HEK293 (cell line): ENCODE measurements around the gene SLC26A11.

Experiments used
- ZBTB20 ChIP-seq: fragments of 450-650 bp; formaldehyde crosslinking; IDR thresholded peaks from 2 replicates; pipeline ENCODE4 v1.5.1; 2016; ENCODE audit warnings: missing biosample characterization, missing genetic modification characterization
- ZFP3 ChIP-seq: fragments of 450-650 bp; formaldehyde crosslinking; IDR thresholded peaks from 2 replicates; pipeline ENCODE4 v1.5.1; 2016; ENCODE audit warnings: low read depth, missing biosample characterization, missing genetic modification characterization
- ZNF146 ChIP-seq: fragments of 450-650 bp; formaldehyde crosslinking; IDR thresholded peaks from 2 replicates; pipeline ENCODE4 v1.5.1; 2016; ENCODE audit warnings: missing biosample characterization, missing genetic modification characterization
- ZNF169 ChIP-seq: fragments of 450-650 bp; formaldehyde crosslinking; IDR thresholded peaks from 2 replicates; pipeline ENCODE4 v1.5.1; 2016; ENCODE audit warnings: missing biosample characterization, missing genetic modification characterization
- ZNF664 ChIP-seq: fragments of 450-650 bp; formaldehyde crosslinking; IDR thresholded peaks from 2 replicates; pipeline ENCODE4 v1.5.1; 2016; ENCODE audit warnings: missing biosample characterization, missing genetic modification characterization
- TF ChIP-seq, protein P1 (sequence below): fragments of 450-650 bp; formaldehyde crosslinking; IDR thresholded peaks from 2 replicates; pipeline ENCODE4 v1.5.1; 2016; ENCODE audit warnings: missing biosample characterization, missing genetic modification characterization

GRCh38 chr17:80268427-80268826 lies 48.2 kb downstream of the SLC26A11 start:
- TF ChIP-seq, protein P1, sequence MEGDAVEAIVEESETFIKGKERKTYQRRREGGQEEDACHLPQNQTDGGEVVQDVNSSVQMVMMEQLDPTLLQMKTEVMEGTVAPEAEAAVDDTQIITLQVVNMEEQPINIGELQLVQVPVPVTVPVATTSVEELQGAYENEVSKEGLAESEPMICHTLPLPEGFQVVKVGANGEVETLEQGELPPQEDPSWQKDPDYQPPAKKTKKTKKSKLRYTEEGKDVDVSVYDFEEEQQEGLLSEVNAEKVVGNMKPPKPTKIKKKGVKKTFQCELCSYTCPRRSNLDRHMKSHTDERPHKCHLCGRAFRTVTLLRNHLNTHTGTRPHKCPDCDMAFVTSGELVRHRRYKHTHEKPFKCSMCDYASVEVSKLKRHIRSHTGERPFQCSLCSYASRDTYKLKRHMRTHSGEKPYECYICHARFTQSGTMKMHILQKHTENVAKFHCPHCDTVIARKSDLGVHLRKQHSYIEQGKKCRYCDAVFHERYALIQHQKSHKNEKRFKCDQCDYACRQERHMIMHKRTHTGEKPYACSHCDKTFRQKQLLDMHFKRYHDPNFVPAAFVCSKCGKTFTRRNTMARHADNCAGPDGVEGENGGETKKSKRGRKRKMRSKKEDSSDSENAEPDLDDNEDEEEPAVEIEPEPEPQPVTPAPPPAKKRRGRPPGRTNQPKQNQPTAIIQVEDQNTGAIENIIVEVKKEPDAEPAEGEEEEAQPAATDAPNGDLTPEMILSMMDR (tag by site-specific recombination) = no peak
- TF ChIP-seq ZNF146 (tag by site-specific recombination) (no peak), ZNF169 (tag by site-specific recombination) (no peak), ZFP3 (tag by site-specific recombination) (no peak), ZBTB20 (no peak), ZNF664 (no peak)
